ENCODE results near the gene TCAIM. TPM values are rescaled to one million over a fixed set of nuclear protein-coding genes. Genes with fewer than 3 reads are reported as not detected.

TCAIM gene
- total RNA-seq, 3 donors from 2014 or later: 22.3 to 27.2 (median 22.7) TPM

- Histone ChIP-seq H3K9me3 (peaks cover 4% of the 10 kb centered on the region), H3K36me3 (ENCODE audit: low read depth) (peaks cover 14% of the 10 kb centered on the region), H3K4me3 (no peak overlapping the region), H3K4me1 (ENCODE audit: low read depth) (peaks cover 8% of the 10 kb centered on the region)
- DNase-seq (no peak), ATAC-seq (no peak)
- TF ChIP-seq CTCF (IDR thresholded peaks at IDR 0.05): no peak
- intact Hi-C loops (cut with DNase I, micrococcal nuclease): no loop called here
Observed at GRCh38 chr3:44444896-44445691, 106.5 kb downstream of the TCAIM start.

DNA sequence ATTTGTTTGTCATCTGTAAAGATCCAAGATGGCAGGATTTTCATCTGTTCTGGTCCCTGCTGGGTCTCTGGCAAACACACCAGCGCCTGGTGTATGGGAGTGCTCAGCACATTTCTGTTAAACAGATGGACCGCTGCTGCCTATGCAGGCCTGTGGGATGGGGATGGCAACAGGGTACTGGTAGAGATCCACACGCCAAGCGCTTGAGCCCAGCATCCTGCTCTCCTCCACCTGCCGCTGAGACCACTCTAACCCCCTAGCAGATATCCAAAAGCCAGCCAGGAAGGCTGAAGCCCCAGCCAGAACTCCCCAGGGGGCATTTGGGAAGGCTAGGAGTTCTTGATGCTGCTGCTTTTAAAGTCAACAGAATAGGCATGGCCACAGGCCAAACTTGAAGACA lies 107.2 kb downstream of the TCAIM start:
- no peak overlapping the region for H3K4me3 ChIP-seq
- ATAC-seq: no peak
- peaks cover 14% of the 10 kb centered on the region for H3K36me3 ChIP-seq (ENCODE audit: low read depth)
- H3K9me3 ChIP-seq: peaks cover 4% of the 10 kb centered on the region
- peaks cover 1% of the 10 kb centered on the region for H3K4me1 ChIP-seq (ENCODE audit: low read depth)
- no peak for TF ChIP-seq CTCF (IDR thresholded peaks at IDR 0.05)
- DNase-seq: no peak
- intact Hi-C loops (cut with DNase I, micrococcal nuclease): no loop called here

- no peak for TF ChIP-seq CTCF (IDR thresholded peaks at IDR 0.05)
- no peak for DNase-seq
- Histone ChIP-seq H3K4me3 (no peak overlapping the region), H3K9me3 (peaks cover 4% of the 10 kb centered on the region), H3K36me3 (ENCODE audit: low read depth) (peaks cover 14% of the 10 kb centered on the region), H3K4me1 (ENCODE audit: low read depth) (no peaks in the 10 kb centered on the region)
- ATAC-seq: no peak
- intact Hi-C loops (cut with DNase I, micrococcal nuclease): no loop called here
Observed at GRCh38 chr3:44446929-44447328, 108.4 kb downstream of the TCAIM start.

- H3K9me3 ChIP-seq: peaks cover 4% of the 10 kb centered on the region
- intact Hi-C loops (cut with DNase I, micrococcal nuclease): no loop called here
- no peak for ATAC-seq
- H3K4me1 ChIP-seq (ENCODE audit: low read depth): no peaks in the 10 kb centered on the region
- no peak overlapping the region for H3K4me3 ChIP-seq
- H3K36me3 ChIP-seq (ENCODE audit: low read depth): peaks cover 19% of the 10 kb centered on the region
- TF ChIP-seq CTCF (IDR thresholded peaks at IDR 0.05): no peak
- no peak for DNase-seq
Observed at GRCh38 chr3:44451441-44451840, 112.9 kb downstream of the TCAIM start.

- intact Hi-C loops (cut with DNase I, micrococcal nuclease): no loop called here
- H3K9me3 ChIP-seq: no peaks in the 10 kb centered on the region
- H3K4me1 ChIP-seq (ENCODE audit: low read depth): no peaks in the 10 kb centered on the region
- ATAC-seq (no peak), DNase-seq (no peak)
- H3K4me3 ChIP-seq: no peak overlapping the region
- TF ChIP-seq CTCF (IDR thresholded peaks at IDR 0.05): no peak
- H3K36me3 ChIP-seq (ENCODE audit: low read depth): peaks cover 4% of the 10 kb centered on the region
Observed at GRCh38 chr3:44454258-44454657, 115.7 kb downstream of the TCAIM start.
